HepG2 (cell line): ENCODE measurements around the gene C3orf38. TPM values are rescaled to one million over a fixed set of nuclear protein-coding genes. Genes with fewer than 3 reads are reported as not detected.

Experiments used
- ATAC-seq: fragments of 200-7000 bp; cut with Tn5 transposase; 3 replicates; pipeline ENCODE4 v1.9.1; 2020; ENCODE audit warnings: mild to moderate bottlenecking, moderate library complexity
- BruUV-seq: library from RNA; stranded (reverse); fragments of 400-500 nt; replicated peaks from 2 replicates; lab custom pipeline; 2021; lab: Mats Ljungman, UMichigan
- CTCF ChIA-PET: fragments of 300-600 bp; formaldehyde crosslinking; extraction: SDS; loops from one replicate; lab custom pipeline; 2021; ENCODE audit warnings: low total read pairs, inconsistent platforms, low intra/inter-chr PET ratio; lab: Yijun Ruan, JAX
- POLR2A ChIA-PET: fragments of 350-600 bp; sonication (Branson Sonifier 250); formaldehyde crosslinking; loops from one replicate; lab custom pipeline; 2020; ENCODE audit warnings: antibody characterized with exemption, inconsistent platforms; lab: Yijun Ruan, JAX
- DNase-seq: peaks from one replicate; pipeline ENCODE4 v3.0.0-alpha.2; 2015; ENCODE audit warnings: low spot score
- FAIRE-seq: peaks from 3 replicates; lab custom pipeline; 2011; peaks lifted over from hg19 to GRCh38; lab: Jason Lieb, UNC
- H2AFZ ChIP-seq: one replicate; pipeline ENCODE4 v1.6.1; 2011; ENCODE audit warnings: low read length, inconsistent platforms
- H3K27ac ChIP-seq: fragments of 300-600 bp; 3 replicates; pipeline ENCODE4 v1.8.0; 2011; ENCODE audit warnings: mixed run types, mild to moderate bottlenecking, mixed read lengths, low read length, inconsistent platforms; ENCODE audit not compliant: insufficient read depth; ENCODE audit errors: extremely low read length
- H3K27me3 ChIP-seq, 2 experiments: fragments of 200-600 bp in 1 of 2; 2 replicates in 1 of 2; 3 replicates in 1 of 2; pipeline versions ENCODE4 v1.6.0 to v1.8.0; 2011; ENCODE audit warnings: low read length in 2 of 2, mild to moderate bottlenecking in 2 of 2, moderate library complexity in 2 of 2, inconsistent platforms in 1 of 2; ENCODE audit not compliant: insufficient read depth in 2 of 2, control insufficient read depth in 1 of 2
- H3K36me3 ChIP-seq, 2 experiments: fragments of 200-600 bp in 1 of 2; replicated peaks in 1 of 2; 2 replicates in 1 of 2; 3 replicates in 1 of 2; pipeline versions ENCODE4 v1.5.1 to v1.8.0; 2011; ENCODE audit warnings: low read length in 2 of 2, inconsistent platforms in 1 of 2; ENCODE audit not compliant: insufficient read depth in 2 of 2, control insufficient read depth in 1 of 2
- H3K4me1 ChIP-seq: 2 replicates; pipeline ENCODE4 v1.5.1; 2012; ENCODE audit warnings: low read length, inconsistent platforms; ENCODE audit not compliant: insufficient read depth
- H3K4me2 ChIP-seq: 2 replicates; pipeline ENCODE4 v1.6.0; 2011; ENCODE audit warnings: low read depth, low read length, inconsistent platforms
- H3K4me3 ChIP-seq, 3 experiments: fragments of 200-600 bp in 1 of 3; sonication (generic), shearing (Covaris generic) in 1 of 3; replicated peaks in 1 of 3; 2 replicates each; pipeline ENCODE4 v1.5.1; 2011 to 2016; ENCODE audit warnings: low read length in 3 of 3, inconsistent platforms in 2 of 3, low read depth in 2 of 3, mild to moderate bottlenecking in 2 of 3, control low read depth in 1 of 3, mixed read lengths in 1 of 3; ENCODE audit not compliant: insufficient read depth in 1 of 3
- H3K79me2 ChIP-seq: one replicate; pipeline ENCODE4 v1.6.1; 2011; ENCODE audit warnings: low read length, inconsistent platforms; ENCODE audit not compliant: insufficient read depth
- H3K9ac ChIP-seq: 2 replicates; pipeline ENCODE4 v1.6.0; 2011; ENCODE audit warnings: mild to moderate bottlenecking, low read depth, low read length, inconsistent platforms; ENCODE audit not compliant: insufficient read depth
- H3K9me3 ChIP-seq: 2 replicates; pipeline ENCODE4 v1.5.1; 2012; ENCODE audit warnings: mild to moderate bottlenecking, low read length
- H4K20me1 ChIP-seq: 2 replicates; pipeline ENCODE4 v1.6.0; 2011; ENCODE audit warnings: inconsistent platforms, mild to moderate bottlenecking, low read length, moderate library complexity; ENCODE audit not compliant: insufficient read depth
- CENPX ChIP-seq: sonication (generic); formaldehyde crosslinking; IDR thresholded peaks from 2 replicates; pipeline ENCODE4 v1.9.0; 2021; ENCODE audit warnings: mild to moderate bottlenecking, missing genetic modification reagents, moderate library complexity
- EED ChIP-seq: sonication (generic); formaldehyde crosslinking; IDR thresholded peaks from 2 replicates; pipeline ENCODE4 v1.5.0; 2020; ENCODE audit warnings: mild to moderate bottlenecking, missing genetic modification reagents
- MLXIP ChIP-seq: sonication (generic); formaldehyde crosslinking; IDR thresholded peaks from 2 replicates; pipeline ENCODE4 v1.9.0; 2021; ENCODE audit warnings: missing genetic modification reagents, borderline replicate concordance
- SP2 ChIP-seq: sonication (generic); formaldehyde crosslinking; IDR thresholded peaks from 2 replicates; pipeline ENCODE4 v1.5.1; 2020; ENCODE audit warnings: mild to moderate bottlenecking, missing genetic modification reagents
- ZNF83 ChIP-seq: sonication (generic); formaldehyde crosslinking; IDR thresholded peaks from 2 replicates; pipeline ENCODE4 v1.4.0; 2020; ENCODE audit warnings: missing genetic modification reagents, mild to moderate bottlenecking, borderline replicate concordance
- WGBS: methylation state at CpG from one replicate; pipeline ENCODE4 v1.1.6; 2017; ENCODE audit warnings: low lambda C conversion rate; 5-methylcytosine and 5-hydroxymethylcytosine counted together
- in situ Hi-C: cut with HindIII; loops from 2 replicates; pipeline ENCODE4 v1.10.0; 2017; ENCODE audit warnings: low pct_unique_long_range_greater_than_20kb; ENCODE audit not compliant: extremely low pct_ligation_motif_present
- intact Hi-C: fragments of 100-400 bp; cut with micrococcal nuclease; formaldehyde crosslinking; loops from one replicate; pipeline ENCODE4 v1.10.0; 2022; ENCODE audit not compliant: unreplicated experiment
- polyA plus RNA-seq, 8 experiments: library from polyadenylated mRNA; depleted of rRNA in 3 of 8; stranded (reverse) in 7 of 8; unstranded in 1 of 8; fragments of >200 nt; fragmentation: Illumina TruSeq in 4 of 8; extraction: Trizol in 4 of 8; gene quantifications; 2 replicates each; pipeline versions ENCODE4 v1.2.1 to v1.2.3, GENCODE V29; 2011 to 2016; ENCODE audit warnings: low read depth in 4 of 8, missing spikeins in 1 of 8, mixed read lengths in 1 of 8; ENCODE audit not compliant: insufficient read depth in 1 of 8
- total RNA-seq, 5 experiments: library from RNA; depleted of rRNA; stranded (reverse); fragments of >200 nt; fragmentation: Illumina TruSeq; extraction: Trizol; gene quantifications; 2 replicates each; pipeline ENCODE4 v1.2.3, GENCODE V29; 2016; ENCODE audit warnings: low read depth in 1 of 5
- TF ChIP-seq, protein P1 (sequence below): sonication (generic); formaldehyde crosslinking; conservative IDR thresholded peaks from 2 replicates; pipeline ENCODE4 v1.4.0; 2020; ENCODE audit warnings: mild to moderate bottlenecking, missing genetic modification reagents, moderate library complexity

Gene C3orf38
- total and polyA plus RNA-seq, 2 of the 13 experiments (the other 11 are each of a cell fraction or from before 2014, with no cell fraction given) = 6.0 to 17.5 TPM

GRCh38 chr3:88131695-88132094 lies 18.1 kb upstream of the C3orf38 start:
- H3K27me3 ChIP-seq = no peaks in the 10 kb centered on the region
- ChIA-PET CTCF (no interaction called here), POLR2A (interaction anchor here (0.7 kb wide), 1 partner anchor 18 kb away, joined by 4 read pairs; the partner anchor contains the start of gene C3orf38)
- no peaks in the 10 kb centered on the region for H3K4me1 ChIP-seq
- intact Hi-C loops = loop anchor here (5.0 kb wide), 1 partner anchor 74 kb away; the partner anchor contains the start of genes CGGBP1 and ZNF654
- no peaks in the 10 kb centered on the region for H4K20me1 ChIP-seq
- H3K27ac ChIP-seq = no peak overlapping the region
- no peak overlapping the region for H3K9ac ChIP-seq
- no peak overlapping the region for H3K4me3 ChIP-seq
- in situ Hi-C loops = no loop called here
- no peak overlapping the region for H2AFZ ChIP-seq
- TF ChIP-seq CENPX (no peak), MLXIP (CRISPR knock-in tag) (no peak), EED (CRISPR knock-in tag) (no peak), ZNF83 (no peak), SP2 (CRISPR knock-in tag) (no peak)
- TF ChIP-seq, protein P1, sequence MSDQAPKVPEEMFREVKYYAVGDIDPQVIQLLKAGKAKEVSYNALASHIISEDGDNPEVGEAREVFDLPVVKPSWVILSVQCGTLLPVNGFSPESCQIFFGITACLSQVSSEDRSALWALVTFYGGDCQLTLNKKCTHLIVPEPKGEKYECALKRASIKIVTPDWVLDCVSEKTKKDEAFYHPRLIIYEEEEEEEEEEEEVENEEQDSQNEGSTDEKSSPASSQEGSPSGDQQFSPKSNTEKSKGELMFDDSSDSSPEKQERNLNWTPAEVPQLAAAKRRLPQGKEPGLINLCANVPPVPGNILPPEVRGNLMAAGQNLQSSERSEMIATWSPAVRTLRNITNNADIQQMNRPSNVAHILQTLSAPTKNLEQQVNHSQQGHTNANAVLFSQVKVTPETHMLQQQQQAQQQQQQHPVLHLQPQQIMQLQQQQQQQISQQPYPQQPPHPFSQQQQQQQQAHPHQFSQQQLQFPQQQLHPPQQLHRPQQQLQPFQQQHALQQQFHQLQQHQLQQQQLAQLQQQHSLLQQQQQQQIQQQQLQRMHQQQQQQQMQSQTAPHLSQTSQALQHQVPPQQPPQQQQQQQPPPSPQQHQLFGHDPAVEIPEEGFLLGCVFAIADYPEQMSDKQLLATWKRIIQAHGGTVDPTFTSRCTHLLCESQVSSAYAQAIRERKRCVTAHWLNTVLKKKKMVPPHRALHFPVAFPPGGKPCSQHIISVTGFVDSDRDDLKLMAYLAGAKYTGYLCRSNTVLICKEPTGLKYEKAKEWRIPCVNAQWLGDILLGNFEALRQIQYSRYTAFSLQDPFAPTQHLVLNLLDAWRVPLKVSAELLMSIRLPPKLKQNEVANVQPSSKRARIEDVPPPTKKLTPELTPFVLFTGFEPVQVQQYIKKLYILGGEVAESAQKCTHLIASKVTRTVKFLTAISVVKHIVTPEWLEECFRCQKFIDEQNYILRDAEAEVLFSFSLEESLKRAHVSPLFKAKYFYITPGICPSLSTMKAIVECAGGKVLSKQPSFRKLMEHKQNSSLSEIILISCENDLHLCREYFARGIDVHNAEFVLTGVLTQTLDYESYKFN (CRISPR knock-in tag) = no peak
- TF ChIP-seq, all 625 proteins: peak for 0
- 100% methylated on average over 1 of the region's 1 CpG for WGBS
- BruUV-seq = no TSS peak
- no peak for DNase-seq
- Histone ChIP-seq H3K9me3 (no peaks in the 10 kb centered on the region), H3K4me2 (no peak overlapping the region), H3K36me3 (peaks cover 0 to 30% of the 10 kb centered on the region in 2 experiments; a peak in 1 of 5 replicates), H3K79me2 (peaks cover 3% of the 10 kb centered on the region)
- no peak for FAIRE-seq
- no peak for ATAC-seq
